GM21576 (cell line): ENCODE results near the gene LPP.
A peak's percentile ranks its signal among the peaks of the same experiment; 100 is the strongest.

Experiments used
- ATAC-seq: cut with Tn5 transposase; IDR thresholded peaks from one replicate; pipeline ENCODE4 v1.9.1; 2021; ENCODE audit warnings: mild to moderate bottlenecking, moderate library complexity; ENCODE audit not compliant: unreplicated experiment

Gene LPP

GRCh38 chr3:188761439-188761838 lies 607.5 kb downstream of the LPP start:
- ATAC-seq: no peak

- no peak for ATAC-seq
These were observed 608.0 kb downstream of the LPP start for GRCh38 chr3:188761964-188762363.

- no peak for ATAC-seq
These were observed 610.7 kb downstream of the LPP start for GRCh38 chr3:188764609-188765008.

- ATAC-seq: no peak
These were observed 615.9 kb downstream of the LPP start for GRCh38 chr3:188769831-188770230.

GRCh38 chr3:188772886-188773285 lies 618.9 kb downstream of the LPP start:
- ATAC-seq: no peak

- ATAC-seq: no peak
These were observed 621.5 kb downstream of the LPP start for GRCh38 chr3:188775412-188775811.

GRCh38 chr3:188776447-188776846 lies 622.5 kb downstream of the LPP start:
- no peak for ATAC-seq

DNA sequence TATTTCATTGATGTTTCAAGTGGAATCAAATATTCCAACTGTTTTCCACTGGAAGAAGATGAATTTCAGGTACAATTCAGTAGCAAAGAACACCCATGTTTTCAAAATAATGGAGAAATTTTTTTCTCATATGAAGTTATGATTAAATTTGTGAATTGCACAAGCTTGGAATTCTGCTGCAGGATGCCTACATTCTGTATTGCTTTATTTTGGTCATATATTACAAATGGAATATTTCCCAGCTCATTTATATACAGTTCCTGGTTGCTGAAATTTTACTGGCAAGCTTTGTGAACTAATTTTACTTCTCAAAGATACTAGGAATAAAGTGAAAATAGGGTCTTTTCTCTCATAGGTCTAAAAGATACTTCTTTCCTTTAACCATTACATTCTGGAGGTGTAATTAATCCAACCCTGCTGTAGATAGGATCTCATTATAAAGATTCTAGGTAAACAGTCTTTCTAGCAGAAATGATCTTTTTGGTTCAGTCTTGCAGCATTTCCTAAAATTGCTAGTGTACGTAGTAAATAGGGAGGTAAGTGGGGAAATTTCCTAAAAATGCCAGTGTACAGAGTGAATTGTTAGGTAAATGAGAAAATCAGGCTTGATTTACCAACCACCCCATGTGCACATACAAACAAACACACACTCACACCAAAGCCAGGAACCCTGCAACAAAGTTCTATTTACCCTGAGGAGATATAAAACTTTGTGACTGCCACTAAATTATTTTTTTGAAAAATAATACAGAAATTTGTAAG lies 624.3 kb downstream of the LPP start:
- no peak for ATAC-seq

GRCh38 chr3:188779281-188779980 lies 625.5 kb downstream of the LPP start:
- no peak for ATAC-seq

DNA sequence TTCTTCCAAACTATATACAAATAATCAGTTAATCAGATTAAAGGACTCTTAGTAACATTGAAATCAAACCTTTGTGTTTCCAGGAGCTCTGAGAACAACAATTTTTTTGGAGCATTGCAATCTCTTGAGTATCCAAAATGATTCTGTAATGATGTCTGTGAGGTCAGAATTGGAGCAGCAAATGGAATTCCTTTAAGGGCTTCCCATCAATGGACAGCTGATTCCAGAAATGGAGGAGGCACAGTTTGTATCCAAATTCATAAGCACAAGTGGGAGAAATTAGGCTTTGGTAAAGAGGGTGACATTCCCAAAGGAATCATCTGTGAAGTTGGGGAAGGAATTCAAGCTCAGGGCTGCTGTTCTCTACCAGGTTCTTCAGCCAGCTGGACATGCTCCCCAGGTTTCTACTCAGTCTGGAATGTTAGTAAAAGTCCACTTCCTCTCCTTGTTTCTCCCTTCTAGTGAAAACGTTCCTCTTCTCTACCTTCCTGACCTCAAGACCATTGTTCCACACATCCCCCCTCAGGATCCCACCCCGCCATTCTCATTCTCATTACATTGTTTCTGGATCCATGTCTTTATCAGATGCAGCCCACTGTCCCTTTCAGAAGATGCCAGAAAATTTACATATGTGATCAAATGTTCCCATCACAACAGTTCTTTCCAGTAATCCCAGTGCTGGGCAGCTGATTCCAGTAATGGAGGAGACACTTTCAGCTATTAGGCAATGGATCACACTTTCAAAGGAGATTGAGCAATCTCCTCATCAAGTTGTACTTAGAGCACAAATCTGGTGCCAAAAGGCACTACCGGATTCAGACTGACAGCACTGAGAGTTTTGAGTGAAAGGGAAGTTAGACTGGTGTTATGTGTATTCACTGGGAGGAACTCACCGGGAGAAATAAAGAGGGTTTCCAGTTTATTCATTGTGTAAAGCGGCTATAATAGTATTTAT lies 626.5 kb downstream of the LPP start:
- ATAC-seq: no peak

- ATAC-seq: no peak
These were observed 628.7 kb downstream of the LPP start for GRCh38 chr3:188782613-188783124.

DNA sequence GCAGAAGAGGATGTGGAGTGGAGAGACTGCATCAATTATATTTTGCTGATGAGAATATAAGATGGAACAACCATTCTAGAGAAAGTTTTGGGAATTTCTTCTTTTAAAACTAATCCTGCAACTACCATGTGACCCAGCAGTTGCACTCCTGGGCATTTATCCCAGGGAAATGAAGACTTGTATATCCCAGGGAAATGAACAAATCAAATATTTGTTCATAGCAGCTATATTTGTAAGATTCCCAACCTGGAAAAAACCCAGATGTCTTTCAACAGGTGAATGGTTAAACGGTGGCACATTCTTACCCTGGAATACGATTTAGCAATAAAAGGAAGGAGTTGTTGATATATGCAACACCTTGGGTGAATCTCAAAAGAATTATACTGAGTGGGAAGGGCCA lies 632.5 kb downstream of the LPP start:
- ATAC-seq: no peak

DNA sequence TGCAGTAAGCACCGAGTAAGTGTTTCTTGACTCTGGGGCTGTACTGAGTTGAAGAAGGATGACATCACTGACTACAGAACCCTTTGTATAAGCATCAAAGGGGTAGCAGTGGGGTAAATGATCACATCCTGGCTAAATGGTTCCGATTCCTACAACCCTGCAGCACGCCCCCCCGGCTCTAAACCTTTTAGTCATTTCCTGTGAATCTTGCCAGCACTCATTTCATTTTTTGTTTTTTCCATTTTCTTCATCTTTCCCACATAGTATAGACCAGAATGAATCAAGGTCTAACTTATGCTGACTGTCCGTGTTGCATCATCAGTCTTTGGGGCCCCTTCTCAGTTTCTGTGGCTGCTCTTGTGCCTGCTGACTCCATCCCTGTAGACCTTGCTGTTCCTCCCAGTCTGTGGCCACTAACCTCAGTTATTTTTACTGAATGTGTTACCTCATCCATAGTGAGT lies 634.7 kb downstream of the LPP start:
- ATAC-seq: no peak

DNA sequence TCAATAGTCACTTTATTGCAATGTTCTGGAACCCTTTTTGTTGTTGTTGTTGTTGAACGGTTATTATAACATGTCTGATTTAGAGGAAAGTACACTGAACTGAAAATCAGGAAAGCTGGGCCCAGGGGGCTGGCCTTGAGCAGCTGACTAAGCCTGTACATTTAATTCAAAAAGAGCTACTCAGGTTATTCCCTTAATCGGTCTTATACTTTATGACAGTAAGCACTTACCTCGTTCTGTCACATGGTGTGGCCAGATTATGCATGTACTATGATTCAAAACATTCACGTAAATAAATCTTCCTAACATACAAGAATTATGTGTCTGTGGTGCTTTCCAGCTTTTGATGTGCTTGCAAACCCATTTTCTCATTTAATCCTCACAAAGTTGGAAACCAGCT lies 635.3 kb downstream of the LPP start:
- ATAC-seq: no peak

DNA sequence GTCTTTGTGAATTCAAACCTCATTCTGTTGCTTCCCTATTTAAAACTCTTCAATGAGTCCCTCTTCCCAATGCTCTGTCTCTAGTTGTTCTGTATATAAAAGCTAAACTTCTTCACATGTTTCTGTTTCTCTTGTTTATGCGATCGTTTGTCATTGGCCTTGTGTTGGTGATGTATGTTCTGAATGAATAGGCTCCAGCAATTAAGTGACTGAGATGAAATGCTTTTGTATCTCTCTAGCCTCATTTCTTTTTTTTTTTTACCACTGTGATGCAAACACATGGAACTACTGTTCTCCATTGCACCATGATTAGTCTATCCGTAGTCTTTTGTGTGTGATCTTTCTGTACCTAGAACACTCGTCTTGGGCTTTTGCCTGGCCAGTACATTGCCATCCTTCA lies 637.4 kb downstream of the LPP start:
- no peak for ATAC-seq

- ATAC-seq: no peak
These were observed 638.8 kb downstream of the LPP start for GRCh38 chr3:188792793-188793192.

GRCh38 chr3:188796122-188796631 lies 642.2 kb downstream of the LPP start:
- peak; percentile 85 for ATAC-seq

GRCh38 chr3:188797045-188797444 lies 643.1 kb downstream of the LPP start:
- no peak for ATAC-seq

GRCh38 chr3:188798556-188799145 lies 644.7 kb downstream of the LPP start:
- ATAC-seq: no peak

GRCh38 chr3:188801393-188801792 lies 647.4 kb downstream of the LPP start:
- no peak for ATAC-seq
